GM04504 (cell line): ENCODE results near the gene HEXIM1.

Source experiments
- DNase-seq: peaks from one replicate; pipeline ENCODE4 v3.0.0-alpha.2; 2012; ENCODE audit warnings: low read depth

The HEXIM1 gene

GRCh38 chr17:45129940-45130680 is 18.2 kb upstream of the HEXIM1 start:
- no peak for DNase-seq

- no peak for DNase-seq
These were observed 17.3 kb upstream of the HEXIM1 start for GRCh38 chr17:45130681-45131615.

GRCh38 chr17:45131616-45132319 is 16.5 kb upstream of the HEXIM1 start:
- DNase-seq, result no peak

DNA sequence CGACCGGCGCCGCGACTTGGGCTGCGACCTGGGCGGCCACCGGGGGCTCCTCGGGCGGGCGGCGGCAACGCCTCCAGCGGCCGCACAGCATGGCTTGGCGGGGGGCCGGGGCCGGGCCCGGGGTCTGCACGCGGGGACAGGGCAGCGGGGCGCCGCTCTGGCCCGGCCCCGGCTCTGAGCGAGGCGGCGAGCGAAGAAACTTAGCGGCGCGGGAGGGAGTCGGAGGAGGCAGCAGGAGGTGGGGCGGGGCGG is 16.0 kb upstream of the HEXIM1 start, which contains the start of gene PLCD3:
Gene PLCD3 (minus strand): TSS at position 196 of the 252 bp plus-strand sequence. CDS start 105 bp downstream, at position 91.
- DNase-seq, result no peak

- peak; percentile 44 for DNase-seq
These were observed 15.5 kb upstream of the HEXIM1 start for GRCh38 chr17:45132572-45133463.

GRCh38 chr17:45135192-45135977 is 12.9 kb upstream of the HEXIM1 start, which contains the start of gene ACBD4:
ACBD4 (plus strand) TSS chr17:45135687; CDS start chr17:45136145, 458 bp downstream.
- peak; percentile 93 for DNase-seq

- no peak for DNase-seq
These were observed 12.1 kb upstream of the HEXIM1 start for GRCh38 chr17:45135978-45136791.

GRCh38 chr17:45136846-45137560 is 11.3 kb upstream of the HEXIM1 start:
- DNase-seq, result no peak

DNA sequence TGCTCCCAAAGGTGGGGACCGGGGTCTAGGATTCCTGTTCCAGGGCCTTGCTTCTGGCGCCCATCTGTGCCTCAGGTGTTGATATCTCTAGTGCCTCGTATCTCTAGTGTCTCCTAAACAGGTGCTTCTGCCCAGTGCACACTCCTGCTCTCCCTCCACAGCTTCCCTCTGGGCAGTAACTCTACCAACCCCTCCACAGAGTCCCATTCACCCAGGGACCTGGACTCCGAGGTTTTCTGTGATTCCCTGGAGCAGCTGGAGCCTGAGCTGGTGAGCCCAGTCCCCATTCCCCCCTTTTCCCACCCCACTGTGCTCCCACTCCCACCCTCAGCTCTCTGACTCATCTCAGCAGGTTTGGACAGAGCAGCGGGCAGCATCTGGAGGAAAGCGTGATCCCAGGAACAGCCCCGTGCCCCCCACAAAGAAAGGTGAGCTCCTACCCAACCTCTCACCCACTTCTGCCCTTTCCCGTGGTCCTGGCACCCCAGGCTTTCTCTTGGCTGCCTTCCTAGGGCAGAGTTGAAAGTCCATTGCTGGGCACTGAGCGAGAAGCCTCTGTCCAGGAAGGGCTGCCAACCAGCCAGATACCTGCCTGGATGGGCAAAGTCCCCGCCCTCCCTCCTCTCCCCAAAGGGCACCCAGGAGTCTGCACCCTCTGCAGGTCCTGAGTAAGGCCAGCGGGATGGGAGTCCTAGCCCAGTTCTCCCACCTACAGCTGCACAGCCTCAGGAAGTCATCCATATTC is 10.5 kb upstream of the HEXIM1 start:
- DNase-seq, result no peak

DNA sequence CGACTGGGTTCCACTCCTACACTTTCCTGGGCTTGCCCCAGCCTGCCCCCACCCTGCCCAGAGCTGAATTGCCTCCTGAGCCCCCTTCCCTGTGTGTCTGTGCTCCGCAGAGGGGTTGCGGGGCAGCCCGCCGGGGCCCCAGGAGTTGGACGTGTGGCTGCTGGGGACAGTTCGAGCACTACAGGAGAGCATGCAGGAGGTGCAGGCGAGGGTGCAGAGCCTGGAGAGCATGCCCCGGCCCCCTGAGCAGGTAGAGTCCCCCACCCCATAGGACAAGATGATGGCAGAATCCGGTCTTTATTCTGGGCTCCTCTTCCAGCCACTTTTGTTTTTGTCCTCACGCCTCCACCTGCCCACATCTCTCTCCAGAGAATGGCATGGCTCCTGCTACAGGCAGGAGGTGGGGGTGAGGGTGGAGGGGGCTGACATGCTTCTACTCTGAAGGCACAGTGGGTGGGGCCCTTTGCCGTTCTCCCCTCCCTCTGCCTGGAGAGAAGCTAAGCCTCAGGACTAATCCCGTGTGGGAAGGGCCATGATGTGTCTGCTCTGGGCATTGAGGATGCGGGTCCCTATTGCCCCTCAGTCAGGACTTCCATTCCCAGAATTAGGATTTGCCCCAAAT is 9.3 kb upstream of the HEXIM1 start:
- no peak for DNase-seq

DNA sequence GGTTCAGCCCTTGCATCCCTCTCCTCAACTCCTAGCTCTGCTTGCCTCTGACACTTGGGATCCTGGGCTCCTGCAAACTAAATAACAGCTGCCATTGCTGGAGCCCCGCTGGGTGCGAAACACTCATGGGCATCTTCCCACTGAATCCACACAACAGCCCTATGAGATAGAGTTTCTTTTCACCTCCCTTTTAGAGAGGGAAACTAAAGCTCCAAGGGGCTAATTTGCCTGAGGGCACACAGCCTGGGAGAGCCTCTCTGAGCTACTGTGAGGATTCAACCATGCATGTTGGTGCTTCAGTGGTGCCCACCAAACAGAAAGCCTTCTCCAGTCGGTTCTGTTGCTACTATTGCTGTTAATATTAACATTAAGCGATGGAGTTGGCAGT is 8.7 kb upstream of the HEXIM1 start:
- DNase-seq, result no peak

- DNase-seq, result no peak
These were observed 5.1 kb upstream of the HEXIM1 start for GRCh38 chr17:45143094-45143670.

DNA sequence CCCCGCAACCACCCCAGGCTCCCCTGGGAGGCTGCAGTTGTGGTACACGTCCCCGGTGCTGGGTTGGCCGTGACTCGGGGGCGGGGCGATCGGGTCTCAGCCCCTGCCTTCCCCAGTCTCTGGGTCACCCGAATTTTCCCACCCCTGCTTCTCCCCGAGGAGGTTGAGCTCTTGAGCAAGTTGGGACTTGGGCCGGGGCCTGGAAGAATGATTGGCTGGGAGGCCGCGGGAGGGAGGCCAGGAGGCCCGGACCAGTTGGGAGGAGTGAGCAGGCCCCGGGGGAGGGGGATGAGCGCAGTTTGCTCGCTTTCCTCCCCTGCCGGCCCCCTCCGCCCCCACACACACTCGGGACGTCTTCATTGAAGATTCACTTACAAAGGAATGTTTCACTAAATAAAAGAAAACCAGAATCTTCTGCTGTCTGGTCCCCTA is 4.5 kb upstream of the HEXIM1 start:
- peak; percentile 72 for DNase-seq

GRCh38 chr17:45144199-45145034 is 3.9 kb upstream of the HEXIM1 start:
- DNase-seq, result no peak

GRCh38 chr17:45145035-45145389 is 3.3 kb upstream of the HEXIM1 start:
- DNase-seq, result no peak

GRCh38 chr17:45146166-45146565 is 2.1 kb upstream of the HEXIM1 start:
- DNase-seq, result no peak

- no peak for DNase-seq
These were observed 1.7 kb upstream of the HEXIM1 start for GRCh38 chr17:45146592-45146889.
